ENCODE results near the gene MAGI2.

MAGI2 gene

DNA sequence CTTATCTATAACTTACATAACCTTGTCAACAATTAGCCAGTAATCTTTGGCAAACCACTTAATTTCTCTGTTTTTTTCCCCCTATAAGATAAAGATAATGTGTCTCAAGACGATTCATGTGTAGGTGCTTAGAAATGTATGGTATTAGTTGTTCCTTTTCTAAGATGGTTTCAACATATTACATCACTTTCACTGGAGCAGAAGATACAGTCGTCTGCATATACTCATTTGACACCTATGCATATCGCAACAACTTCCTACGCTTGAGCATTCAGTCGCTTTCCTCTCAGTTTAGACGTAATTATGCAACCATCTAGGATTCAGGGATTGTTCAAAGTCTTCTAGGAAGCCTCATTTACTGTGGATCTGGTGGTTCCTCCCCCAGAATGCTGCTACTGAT is 1258.2 kb downstream of the MAGI2 start:
- DNase-seq: no peak

GRCh38 chr7:78194611-78195010 is 1258.9 kb downstream of the MAGI2 start:
- no peak for DNase-seq

DNA sequence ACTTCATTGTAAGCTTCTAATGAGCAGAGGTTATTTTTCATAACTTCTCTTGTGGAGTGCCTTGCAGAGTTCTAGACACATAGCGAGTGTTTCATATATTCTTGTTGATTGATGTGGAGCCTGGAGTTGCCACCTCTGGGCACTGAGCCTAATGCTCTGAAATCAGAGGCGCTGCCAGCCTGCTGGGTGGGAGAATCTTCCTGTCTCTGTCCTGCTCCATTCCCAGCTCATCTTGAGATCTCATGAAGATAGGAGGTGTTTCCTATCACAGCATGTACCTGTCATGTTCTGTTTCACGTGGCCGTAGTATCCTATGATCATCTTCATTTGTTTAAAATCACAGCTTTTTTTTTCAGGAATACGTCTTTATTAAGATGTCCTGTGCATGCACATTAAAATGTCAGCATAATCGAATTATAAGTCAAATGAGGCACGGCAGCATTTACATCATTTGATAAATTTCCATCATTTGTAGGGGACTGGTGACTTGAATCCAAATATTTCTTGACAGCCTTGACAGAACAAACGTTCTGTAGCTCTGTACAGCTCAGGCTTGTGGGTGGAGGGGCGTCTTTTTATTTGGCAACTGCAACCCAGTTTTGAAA is 1261.9 kb downstream of the MAGI2 start:
- DNase-seq: no peak

GRCh38 chr7:78189762-78190161 is 1263.7 kb downstream of the MAGI2 start:
- no peak for DNase-seq

- DNase-seq: no peak
Observed at GRCh38 chr7:78185149-78185745, 1268.2 kb downstream of the MAGI2 start.

- DNase-seq: no peak
Observed at GRCh38 chr7:78184299-78184698, 1269.2 kb downstream of the MAGI2 start.

- DNase-seq: no peak
Observed at GRCh38 chr7:78179827-78180477, 1273.5 kb downstream of the MAGI2 start.

GRCh38 chr7:78179211-78179610 is 1274.3 kb downstream of the MAGI2 start:
- DNase-seq: no peak

DNA sequence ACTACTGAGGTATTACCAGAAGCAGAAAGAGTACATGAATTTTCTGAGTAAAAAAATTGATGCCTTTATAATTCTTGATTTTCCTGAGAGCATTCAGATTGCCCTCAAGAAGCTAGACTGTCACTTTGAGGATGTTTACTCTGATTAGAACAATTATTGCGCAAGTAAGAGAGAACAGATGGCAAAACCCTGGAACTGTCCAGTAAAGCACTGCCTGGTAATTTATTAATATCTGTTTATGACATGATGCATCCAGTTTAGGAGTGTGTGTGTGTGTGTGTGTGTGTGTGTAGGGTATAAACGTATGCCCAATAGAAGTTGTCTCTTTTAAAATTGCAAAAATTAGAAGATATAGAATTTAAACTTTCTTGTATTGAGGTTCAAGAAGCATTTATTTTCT is 1275.1 kb downstream of the MAGI2 start:
- no peak for DNase-seq

DNA sequence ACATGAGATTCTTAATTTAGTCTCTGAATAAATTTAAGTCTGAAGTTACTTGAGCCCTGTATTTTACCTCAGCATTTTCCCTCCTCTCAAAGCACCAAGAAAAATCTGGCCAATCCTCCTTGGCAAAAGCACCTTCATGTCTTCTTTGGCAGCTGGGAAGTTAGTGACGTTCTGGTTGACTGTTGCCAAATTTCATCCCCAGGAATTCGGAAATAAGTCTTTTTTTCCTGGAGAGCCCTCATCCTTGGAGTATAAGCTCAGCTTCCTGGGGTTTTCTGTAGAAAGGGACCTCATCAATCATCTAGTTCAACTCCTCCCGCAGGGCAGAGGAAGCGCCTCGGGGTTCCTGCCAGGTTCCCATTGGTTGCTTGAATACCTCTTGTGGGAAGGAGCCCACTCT is 1277.3 kb downstream of the MAGI2 start:
- DNase-seq: no peak

DNA sequence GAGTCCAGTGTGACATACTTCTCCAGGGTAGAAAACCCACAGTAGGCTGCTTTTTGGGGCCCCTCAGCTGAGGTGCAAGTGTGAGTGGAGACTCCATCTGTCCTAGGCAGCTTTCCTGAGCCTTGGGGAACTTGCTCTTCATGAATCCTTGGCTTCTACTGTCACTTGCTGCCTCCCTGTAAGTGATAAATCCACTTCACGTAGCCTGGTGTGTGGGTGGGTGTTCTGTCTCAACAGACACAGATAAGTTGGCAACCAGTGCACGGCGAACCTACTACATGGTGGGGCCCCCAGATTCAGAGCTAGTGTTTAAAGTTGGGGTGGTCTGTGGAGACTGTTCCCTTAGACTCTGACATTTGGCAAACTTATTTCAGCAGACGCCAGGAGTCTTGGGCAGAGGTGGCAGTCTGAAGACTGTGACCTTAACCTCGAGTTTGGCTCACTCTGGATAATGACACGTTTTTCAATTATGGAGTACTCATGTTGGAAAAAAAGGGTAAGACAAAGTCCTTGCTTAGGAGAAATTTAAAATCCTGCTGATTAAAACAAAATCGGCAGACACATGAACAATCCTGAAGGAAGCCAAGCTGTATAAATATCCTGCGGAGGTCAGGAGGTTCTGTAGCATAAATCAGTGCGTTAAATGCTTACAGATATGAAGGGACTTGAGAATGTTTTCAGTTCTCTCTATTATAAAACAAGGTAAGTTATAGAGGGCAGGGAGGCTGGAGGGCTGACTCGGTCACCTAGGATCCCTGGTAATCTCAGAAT is 1278.0 kb downstream of the MAGI2 start:
- no peak for DNase-seq

DNA sequence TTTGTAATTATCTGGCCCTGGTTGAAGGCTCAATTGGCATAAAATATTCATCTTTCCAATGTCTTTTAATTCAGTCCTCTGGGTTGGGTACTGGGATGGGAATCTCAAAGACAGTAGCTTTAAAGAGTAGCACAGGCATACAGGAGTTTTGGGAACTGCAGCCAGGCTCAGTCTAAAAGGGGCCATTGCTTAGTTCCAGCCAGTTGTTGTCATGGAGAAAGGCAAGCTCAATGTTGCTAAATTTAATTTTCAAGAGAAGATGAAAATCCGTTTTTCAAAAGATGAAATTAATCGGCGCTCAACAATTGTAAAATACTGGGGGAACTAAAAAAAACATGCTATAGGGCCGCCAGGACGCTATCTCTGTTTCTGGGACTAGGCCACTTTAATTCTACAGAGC is 1279.8 kb downstream of the MAGI2 start:
- no peak for DNase-seq

DNA sequence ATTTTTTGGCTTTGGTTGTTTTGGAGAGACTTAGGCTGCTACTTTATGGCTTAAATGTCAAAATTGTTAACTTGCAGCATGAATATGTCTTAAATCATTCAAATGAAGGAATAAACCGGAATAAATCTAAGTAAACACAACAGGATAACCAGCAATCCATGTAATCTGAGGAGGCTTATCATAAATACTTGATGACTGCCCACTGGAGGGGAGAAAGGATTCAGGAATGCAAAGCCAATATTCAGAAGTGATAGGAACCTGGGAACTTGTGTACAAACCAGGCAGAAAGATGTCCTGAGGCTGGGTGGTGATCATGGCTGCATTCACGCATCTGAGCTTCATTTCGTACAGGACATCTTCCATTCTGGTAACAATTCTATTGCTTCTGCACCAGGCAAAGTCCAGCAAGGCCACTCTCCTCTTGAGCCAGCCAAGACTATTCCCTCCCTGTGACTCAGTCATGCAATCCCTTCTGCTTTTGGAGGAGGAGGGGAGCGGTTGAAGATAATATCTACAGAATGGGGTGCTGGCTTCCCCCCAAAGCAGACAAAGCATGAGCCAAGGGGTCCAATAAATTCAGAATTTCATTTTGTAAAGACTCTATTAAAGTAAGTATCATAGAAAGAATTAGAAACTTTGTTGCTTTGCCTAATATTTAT is 1280.4 kb downstream of the MAGI2 start:
- DNase-seq: no peak

GRCh38 chr7:78172267-78172757 is 1281.2 kb downstream of the MAGI2 start:
- no peak for DNase-seq

DNA sequence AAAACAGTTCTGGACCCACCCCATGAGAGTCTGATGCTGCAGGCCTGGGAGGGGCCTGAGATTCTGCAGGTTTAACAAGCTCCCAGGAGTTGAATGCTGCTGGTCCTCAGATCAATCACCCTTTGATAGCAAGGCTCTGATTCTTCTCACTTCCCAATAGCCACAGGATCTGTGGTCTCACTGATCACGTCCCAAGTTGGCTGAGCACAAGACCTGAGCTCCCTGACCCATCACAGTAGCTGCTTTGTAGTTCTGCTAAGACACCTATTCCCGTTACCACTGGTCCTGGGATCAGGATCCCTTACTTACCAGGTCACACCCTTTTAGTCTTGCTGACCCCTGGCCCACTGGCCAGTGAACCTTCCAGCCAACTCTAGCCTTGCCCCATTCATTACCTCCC is 1282.1 kb downstream of the MAGI2 start:
- DNase-seq: no peak

DNA sequence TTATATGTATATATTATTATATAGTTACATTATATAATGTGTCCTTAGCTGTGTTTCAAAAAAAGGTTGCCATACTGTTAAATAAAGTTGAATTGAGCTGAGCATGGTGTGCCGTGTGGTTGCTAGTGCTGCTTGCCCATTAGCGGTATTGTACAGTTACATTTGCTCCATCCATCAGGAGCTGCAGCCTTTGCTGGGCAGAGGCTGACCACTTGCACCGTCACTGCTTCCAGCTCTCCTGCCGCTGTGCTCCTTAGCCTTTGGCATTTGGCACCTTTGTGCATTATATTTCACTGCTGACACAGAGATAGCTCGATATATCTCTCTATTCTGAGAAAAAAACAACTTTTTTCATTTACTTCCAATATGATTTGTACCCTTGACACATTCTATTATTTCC is 1282.7 kb downstream of the MAGI2 start:
- no peak for DNase-seq

DNA sequence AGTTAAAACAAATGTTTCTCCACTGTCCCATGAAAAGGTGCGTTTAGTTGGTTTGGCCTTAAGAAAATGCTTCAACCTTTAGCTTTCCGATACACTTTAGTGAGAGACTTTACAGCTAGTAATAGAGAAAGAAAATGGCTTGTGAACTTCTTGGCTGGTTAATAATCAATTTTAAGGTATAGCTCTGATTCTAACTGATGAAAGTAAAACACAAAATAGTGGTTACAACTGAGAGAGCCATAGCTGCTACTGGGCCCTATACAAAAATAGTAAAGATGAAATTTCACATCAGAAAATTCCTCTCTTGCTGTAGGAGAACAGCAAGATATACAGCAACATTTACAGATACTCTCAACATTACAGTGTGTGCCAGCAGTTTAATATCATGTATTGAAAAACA is 1283.5 kb downstream of the MAGI2 start:
- no peak for DNase-seq

- no peak for DNase-seq
Observed at GRCh38 chr7:78168865-78169264, 1284.6 kb downstream of the MAGI2 start.

GRCh38 chr7:78167860-78168259 is 1285.6 kb downstream of the MAGI2 start:
- no peak for DNase-seq

DNA sequence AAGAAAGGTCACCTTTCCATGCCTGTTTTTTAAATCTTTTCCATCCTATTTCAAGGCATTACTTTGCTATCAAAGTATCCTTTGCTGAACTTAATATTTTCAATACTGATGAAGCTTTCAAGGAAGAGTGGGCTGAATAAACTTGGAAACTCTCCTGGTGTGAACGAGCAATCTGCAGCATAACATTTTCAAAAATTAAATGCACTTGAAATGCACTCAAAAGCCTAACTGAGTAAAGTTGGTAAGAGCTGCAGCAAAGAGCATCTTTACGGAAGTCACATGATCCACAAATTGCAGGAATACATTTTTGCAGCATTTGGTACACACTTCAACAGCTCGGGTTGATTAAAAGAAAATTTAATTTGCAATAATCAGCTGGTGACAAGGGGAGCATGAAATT is 1287.6 kb downstream of the MAGI2 start:
- DNase-seq: no peak

- DNase-seq: no peak
Observed at GRCh38 chr7:78165454-78165853, 1288.0 kb downstream of the MAGI2 start.

DNA sequence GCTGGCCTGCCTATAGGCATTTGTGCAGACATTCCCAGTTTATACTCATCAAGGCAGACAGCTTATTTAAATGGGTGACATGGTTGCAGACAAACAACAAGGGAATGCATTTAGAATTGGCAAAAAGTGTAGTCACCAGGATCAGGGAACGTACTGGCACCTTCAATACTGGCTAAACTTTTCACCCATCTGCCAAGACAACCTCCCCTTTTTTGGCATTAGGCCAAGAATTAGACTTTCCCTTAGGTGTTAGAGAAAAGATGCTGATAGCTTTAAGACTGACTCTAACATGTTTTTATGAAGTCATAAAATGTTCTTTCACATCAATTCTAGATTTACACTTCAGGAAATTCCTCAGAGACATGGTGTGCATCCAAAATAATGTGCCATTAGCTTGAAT is 1289.0 kb downstream of the MAGI2 start:
- DNase-seq: no peak

GRCh38 chr7:78161781-78162180 is 1291.7 kb downstream of the MAGI2 start:
- DNase-seq: no peak
